GM23248 (cell line): ENCODE results near the gene PPEF1.

ENCODE experiments used
- EZH2 ChIP-seq: fragments of 200-600 bp; sonication (generic); IDR thresholded peaks from 2 replicates; pipeline ENCODE4 v1.6.1; 2018; ENCODE audit warnings: antibody characterized with exemption, mild to moderate bottlenecking; ENCODE audit not compliant: insufficient read depth, poor library complexity, severe bottlenecking
- EZH2phosphoT487 ChIP-seq: fragments of 200-600 bp; sonication (generic); IDR thresholded peaks from 2 replicates; pipeline ENCODE4 v1.6.1; 2018; ENCODE audit warnings: antibody characterized with exemption, moderate library complexity, mild to moderate bottlenecking, low read depth; ENCODE audit not compliant: insufficient read depth

DNA sequence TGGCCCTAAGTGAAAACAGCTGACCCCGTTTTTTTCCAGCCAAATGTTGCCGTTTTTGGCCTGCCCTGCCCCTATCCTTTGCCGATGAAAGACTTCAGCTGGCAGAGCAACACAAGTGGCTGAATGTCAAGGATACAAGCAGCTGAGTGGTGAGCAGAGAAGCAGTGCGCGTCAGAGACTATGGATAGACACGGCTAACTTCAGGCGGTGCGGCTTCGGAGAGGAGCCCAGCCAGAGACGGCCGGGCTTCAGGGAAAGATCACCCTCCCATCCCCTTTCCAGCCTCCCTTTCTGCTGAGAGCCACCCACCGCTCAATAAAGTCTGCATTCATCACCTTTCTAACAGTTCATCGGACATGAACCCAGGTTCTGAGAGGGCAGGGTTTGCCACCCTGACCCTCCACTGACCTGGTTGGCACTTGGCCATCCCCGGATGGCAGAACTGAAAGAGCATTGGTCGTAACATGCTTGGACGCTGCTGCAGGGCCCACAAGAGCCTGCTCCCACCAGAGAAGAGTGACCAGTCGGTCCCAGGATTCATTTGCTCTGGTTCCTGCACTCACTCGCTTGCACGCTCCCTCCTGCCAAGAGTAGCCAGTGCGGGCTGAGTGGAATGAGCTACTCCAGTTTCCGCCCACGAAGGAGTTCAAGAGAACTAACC is 125.8 kb downstream of the PPEF1 start:
- TF ChIP-seq EZH2 (no peak), EZH2phosphoT487 (no peak)
